Measurements from ENCODE around the gene PRRG2. TPM values are rescaled to one million over a fixed set of nuclear protein-coding genes. Genes with fewer than 3 reads are reported as not detected.

The PRRG2 gene
- total and polyA plus RNA-seq, 7 experiments from 2014 or later, result 0.30 to 2.9 (median 0.54) TPM; not detected in 1

DNA sequence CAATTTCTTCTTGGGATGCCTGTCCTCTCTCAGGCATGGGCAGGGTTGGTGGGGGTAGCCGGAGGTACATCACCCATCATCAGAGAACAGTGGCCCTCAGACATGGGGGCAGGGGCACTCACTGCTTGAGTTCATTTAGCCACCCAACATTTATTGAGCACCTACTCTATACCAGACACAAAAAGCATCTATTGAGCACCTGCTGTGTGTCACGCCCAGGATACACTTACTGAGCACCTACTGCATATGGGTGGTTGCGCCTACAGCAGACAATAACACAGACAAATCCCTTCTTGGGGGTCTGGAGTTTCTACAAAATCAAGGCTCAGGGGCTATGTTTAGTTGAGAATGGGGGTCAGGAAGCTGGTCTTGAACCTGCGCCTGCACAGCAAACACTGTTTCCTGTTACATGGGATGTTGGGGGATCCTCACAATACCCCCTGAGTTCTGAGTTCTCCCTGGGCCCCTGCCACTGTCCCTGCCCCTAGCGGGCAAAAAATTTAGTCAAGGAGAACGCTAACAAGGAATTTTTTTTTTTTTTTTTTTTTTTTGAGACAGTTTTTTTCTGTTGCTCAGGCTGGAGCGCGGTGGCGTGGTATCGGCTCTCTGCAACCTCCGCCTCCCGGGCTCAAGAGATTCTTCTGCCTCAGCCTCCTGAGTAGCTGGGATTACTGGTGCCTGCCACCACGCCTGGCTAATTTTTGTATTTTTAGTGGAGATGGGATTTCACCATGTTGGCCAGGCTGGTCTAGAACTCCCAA, 41.7 kb upstream of the PRRG2 start:
- ChIA-PET CTCF (no interaction called here), POLR2A (interaction anchor here (1.3 to 1.5 kb wide), 3 partner anchors 10 to 22 kb away, joined by 3 to 5 read pairs (median 3); partner anchors contain the start of gene RCN3)
- H3K36me3 ChIP-seq (ENCODE audit: control insufficient read depth in 2 of 3, insufficient read depth in 3 of 3, low read length in 3 of 3), result peaks cover 0 to 3% (median 0%) of the 10 kb centered on the region in 3 experiments
- intact Hi-C loops (cut with micrococcal nuclease), result no loop called here
- H3K27ac ChIP-seq (ENCODE audit: low read depth, low read length), result no peak overlapping the region
- H3K27me3 ChIP-seq (ENCODE audit: control insufficient read depth in 2 of 2, insufficient read depth in 2 of 2, low read length in 2 of 2), result no peaks in the 10 kb centered on the region
- peaks cover 0 to 2% (median 0%) of the 10 kb centered on the region in 5 donors for H3K27me3 Mint-ChIP-seq
- DNase-seq, result no peak
- H3K4me3 Mint-ChIP-seq, result no peak overlapping the region
- H3K4me1 Mint-ChIP-seq, result peaks cover 21 to 39% (median 25%) of the 10 kb centered on the region in 7 donors
- no peak overlapping the region for H3K27ac Mint-ChIP-seq
- no peaks in the 10 kb centered on the region for H3K9me3 ChIP-seq (ENCODE audit: control insufficient read depth in 2 of 3, low read length in 3 of 3)
- ATAC-seq, result no peak
- no peaks in the 10 kb centered on the region for H3K9me3 Mint-ChIP-seq
- no peak overlapping the region for H3K4me3 ChIP-seq (ENCODE audit: low read length)
- peaks cover 0 to 6% (median 5%) of the 10 kb centered on the region in 5 donors for H3K36me3 Mint-ChIP-seq
- peaks cover 10 to 15% of the 10 kb centered on the region in 2 donors for H3K4me1 ChIP-seq (ENCODE audit: control insufficient read depth in 2 of 2, insufficient read depth in 2 of 2, low read length in 2 of 2)

DNA sequence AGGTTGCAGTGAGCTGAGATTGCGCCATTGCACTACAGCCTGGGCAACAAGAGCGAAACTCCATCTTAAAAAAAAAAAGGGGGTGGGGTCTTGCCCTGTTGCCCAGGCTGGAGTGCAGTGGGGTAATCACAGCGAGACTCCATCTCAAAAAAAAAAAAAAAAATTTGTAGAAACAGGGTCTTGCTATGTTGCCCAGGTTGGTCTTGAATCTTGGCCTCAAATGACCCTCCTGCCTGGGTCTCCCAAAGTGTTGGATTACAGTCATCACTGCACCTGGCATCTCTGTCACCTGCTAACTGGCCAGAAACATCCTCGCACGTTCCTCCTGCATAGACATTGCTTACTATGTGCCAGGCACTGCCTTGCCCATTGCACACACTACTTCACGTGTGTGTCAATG, 39.2 kb upstream of the PRRG2 start:
- H3K4me3 ChIP-seq (ENCODE audit: low read length), result no peak overlapping the region
- ChIA-PET POLR2A (interaction anchor here (1.1 kb wide), 1 partner anchor 13 kb away, joined by 4 read pairs; no protein-coding TSS in a partner anchor), CTCF (interaction anchor here (1.2 to 1.5 kb wide), 2 partner anchors 28 to 37 kb away, joined by 3 to 5 read pairs; no protein-coding TSS in a partner anchor)
- intact Hi-C loops (cut with micrococcal nuclease), result no loop called here
- peaks cover 3 to 11% of the 10 kb centered on the region in 2 donors for H3K4me1 ChIP-seq (ENCODE audit: control insufficient read depth in 2 of 2, insufficient read depth in 2 of 2, low read length in 2 of 2)
- peaks cover 0 to 3% (median 0%) of the 10 kb centered on the region in 5 donors for H3K27me3 Mint-ChIP-seq
- peaks cover 0 to 6% (median 5%) of the 10 kb centered on the region in 5 donors for H3K36me3 Mint-ChIP-seq
- H3K9me3 Mint-ChIP-seq, result no peaks in the 10 kb centered on the region
- H3K4me3 Mint-ChIP-seq, result no peak overlapping the region
- DNase-seq, result no peak
- H3K9me3 ChIP-seq (ENCODE audit: control insufficient read depth in 2 of 3, low read length in 3 of 3), result no peaks in the 10 kb centered on the region
- H3K27ac ChIP-seq (ENCODE audit: low read depth, low read length), result no peak overlapping the region
- peaks cover 0 to 3% (median 0%) of the 10 kb centered on the region in 3 experiments for H3K36me3 ChIP-seq (ENCODE audit: control insufficient read depth in 2 of 3, insufficient read depth in 3 of 3, low read length in 3 of 3)
- no peak overlapping the region for H3K27ac Mint-ChIP-seq
- H3K27me3 ChIP-seq (ENCODE audit: control insufficient read depth in 2 of 2, insufficient read depth in 2 of 2, low read length in 2 of 2), result no peaks in the 10 kb centered on the region
- ATAC-seq, result no peak
- peaks cover 16 to 36% (median 21%) of the 10 kb centered on the region in 7 donors for H3K4me1 Mint-ChIP-seq

DNA sequence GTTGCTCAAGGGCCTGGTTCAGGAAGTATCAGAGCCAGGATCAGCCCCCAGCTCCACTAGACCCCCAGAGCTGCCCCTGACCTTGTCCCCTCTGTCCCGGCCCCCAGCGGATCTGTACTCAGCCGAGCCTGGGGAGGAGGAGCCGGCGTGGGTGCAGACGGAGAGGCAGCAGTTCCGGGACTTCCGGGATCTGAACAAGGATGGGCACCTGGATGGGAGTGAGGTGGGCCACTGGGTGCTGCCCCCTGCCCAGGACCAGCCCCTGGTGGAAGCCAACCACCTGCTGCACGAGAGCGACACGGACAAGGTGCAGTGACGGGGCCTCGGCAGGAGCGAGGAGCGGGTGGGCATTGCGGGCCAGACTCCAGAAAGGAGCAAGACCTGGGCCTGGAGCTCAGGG, 38.7 kb upstream of the PRRG2 start:
- H3K27ac ChIP-seq (ENCODE audit: low read depth, low read length), result no peak overlapping the region
- peaks cover 0 to 3% (median 0%) of the 10 kb centered on the region in 3 experiments for H3K36me3 ChIP-seq (ENCODE audit: control insufficient read depth in 2 of 3, insufficient read depth in 3 of 3, low read length in 3 of 3)
- no peak overlapping the region for H3K4me3 ChIP-seq (ENCODE audit: low read length)
- intact Hi-C loops (cut with micrococcal nuclease), result no loop called here
- no peaks in the 10 kb centered on the region for H3K27me3 ChIP-seq (ENCODE audit: control insufficient read depth in 2 of 2, insufficient read depth in 2 of 2, low read length in 2 of 2)
- H3K4me3 Mint-ChIP-seq, result peak overlapping the region in 1 of 10 donors; percentile 48
- H3K36me3 Mint-ChIP-seq, result peaks cover 0 to 6% (median 5%) of the 10 kb centered on the region in 5 donors
- no peaks in the 10 kb centered on the region for H3K9me3 Mint-ChIP-seq
- ChIA-PET POLR2A (interaction anchor here (1.0 to 19.2 kb wide), 3 partner anchors 11 to 24 kb away, joined by 3 to 687 read pairs (median 4); partner anchors contain the start of gene RCN3), CTCF (interaction anchor here (0.6 to 1.9 kb wide), 2 partner anchors 27 to 28 kb away, joined by 4 to 7 read pairs; no protein-coding TSS in a partner anchor)
- ATAC-seq (no peak), DNase-seq (no peak)
- H3K9me3 ChIP-seq (ENCODE audit: control insufficient read depth in 2 of 3, low read length in 3 of 3), result no peaks in the 10 kb centered on the region
- peaks cover 21 to 41% (median 23%) of the 10 kb centered on the region in 7 donors for H3K4me1 Mint-ChIP-seq
- no peak overlapping the region for H3K27ac Mint-ChIP-seq
- peaks cover 0 to 3% (median 0%) of the 10 kb centered on the region in 5 donors for H3K27me3 Mint-ChIP-seq
- H3K4me1 ChIP-seq (ENCODE audit: control insufficient read depth in 2 of 2, insufficient read depth in 2 of 2, low read length in 2 of 2), result peaks cover 8 to 17% of the 10 kb centered on the region in 2 donors

DNA sequence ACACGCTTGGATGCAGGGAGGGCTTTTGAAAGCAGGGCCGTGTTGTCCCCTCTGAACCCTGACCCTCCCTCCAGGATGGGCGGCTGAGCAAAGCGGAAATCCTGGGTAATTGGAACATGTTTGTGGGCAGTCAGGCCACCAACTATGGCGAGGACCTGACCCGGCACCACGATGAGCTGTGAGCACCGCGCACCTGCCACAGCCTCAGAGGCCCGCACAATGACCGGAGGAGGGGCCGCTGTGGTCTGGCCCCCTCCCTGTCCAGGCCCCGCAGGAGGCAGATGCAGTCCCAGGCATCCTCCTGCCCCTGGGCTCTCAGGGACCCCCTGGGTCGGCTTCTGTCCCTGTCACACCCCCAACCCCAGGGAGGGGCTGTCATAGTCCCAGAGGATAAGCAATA, 38.1 kb upstream of the PRRG2 start:
- H3K27me3 ChIP-seq (ENCODE audit: control insufficient read depth in 2 of 2, insufficient read depth in 2 of 2, low read length in 2 of 2), result no peaks in the 10 kb centered on the region
- peaks cover 8 to 21% of the 10 kb centered on the region in 2 donors for H3K4me1 ChIP-seq (ENCODE audit: control insufficient read depth in 2 of 2, insufficient read depth in 2 of 2, low read length in 2 of 2)
- peaks cover 0 to 3% (median 0%) of the 10 kb centered on the region in 3 experiments for H3K36me3 ChIP-seq (ENCODE audit: control insufficient read depth in 2 of 3, insufficient read depth in 3 of 3, low read length in 3 of 3)
- intact Hi-C loops (cut with micrococcal nuclease), result no loop called here
- Mint-ChIP-seq H3K9me3 (no peaks in the 10 kb centered on the region), H3K27me3 (peaks cover 0 to 3% (median 0%) of the 10 kb centered on the region in 5 donors), H3K4me1 (peaks cover 21 to 47% (median 23%) of the 10 kb centered on the region in 7 donors), H3K36me3 (peaks cover 0 to 6% (median 5%) of the 10 kb centered on the region in 5 donors), H3K27ac (no peak overlapping the region), H3K4me3 (peak overlapping the region in 1 of 10 donors; percentile 48)
- ChIA-PET POLR2A (interaction anchor here (1.0 to 19.2 kb wide), 5 partner anchors 9 to 29 kb away, joined by 3 to 687 read pairs (median 4); partner anchors contain the start of gene RCN3), CTCF (interaction anchor here (0.7 to 1.9 kb wide), 2 partner anchors 26 to 28 kb away, joined by 3 to 7 read pairs; no protein-coding TSS in a partner anchor)
- no peak overlapping the region for H3K27ac ChIP-seq (ENCODE audit: low read depth, low read length)
- no peaks in the 10 kb centered on the region for H3K9me3 ChIP-seq (ENCODE audit: control insufficient read depth in 2 of 3, low read length in 3 of 3)
- no peak for ATAC-seq
- no peak overlapping the region for H3K4me3 ChIP-seq (ENCODE audit: low read length)
- no peak for DNase-seq

DNA sequence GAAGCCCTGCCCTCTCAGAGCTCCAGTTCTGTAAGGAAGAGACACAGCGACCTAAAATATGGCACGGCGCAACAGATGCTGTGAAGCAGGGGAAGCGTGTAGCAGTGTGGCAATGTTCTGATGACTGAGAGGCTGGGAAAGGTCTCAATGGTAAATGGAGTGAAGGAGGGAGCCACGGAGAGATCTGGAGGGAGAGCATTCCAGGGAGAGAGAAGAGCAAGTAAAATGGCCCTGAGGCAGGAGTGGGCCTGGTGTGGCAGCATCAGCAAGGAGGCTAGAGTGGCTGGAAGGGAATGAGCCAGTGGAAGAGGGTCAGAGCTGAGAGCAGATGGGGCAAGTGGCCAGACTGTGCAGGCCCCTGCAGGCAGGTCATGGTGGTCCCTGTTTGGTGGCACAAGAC, 37.0 kb upstream of the PRRG2 start:
- ChIA-PET POLR2A (interaction anchor here (0.9 to 19.2 kb wide), 5 partner anchors 10 to 36 kb away, joined by 3 to 687 read pairs (median 4); partner anchors contain the start of gene RCN3), CTCF (interaction anchor here (0.7 to 1.9 kb wide), 4 partner anchors 8 to 26 kb away, joined by 3 to 7 read pairs (median 5); partner anchors contain the start of gene RCN3)
- H3K4me3 Mint-ChIP-seq, result peak overlapping the region in 9 of 10 donors; percentile 33 to 76 (median 57)
- H3K4me3 ChIP-seq (ENCODE audit: low read length), result no peak overlapping the region
- no peaks in the 10 kb centered on the region for H3K36me3 ChIP-seq (ENCODE audit: control insufficient read depth in 2 of 3, insufficient read depth in 3 of 3, low read length in 3 of 3)
- peak overlapping the region; percentile 37 to 96 (median 84) for H3K27ac Mint-ChIP-seq
- no peaks in the 10 kb centered on the region for H3K9me3 Mint-ChIP-seq
- peaks cover 0 to 3% (median 0%) of the 10 kb centered on the region in 5 donors for H3K27me3 Mint-ChIP-seq
- intact Hi-C loops (cut with micrococcal nuclease), result no loop called here
- no peaks in the 10 kb centered on the region for H3K9me3 ChIP-seq (ENCODE audit: control insufficient read depth in 2 of 3, low read length in 3 of 3)
- no peaks in the 10 kb centered on the region for H3K27me3 ChIP-seq (ENCODE audit: control insufficient read depth in 2 of 2, insufficient read depth in 2 of 2, low read length in 2 of 2)
- no peak overlapping the region for H3K27ac ChIP-seq (ENCODE audit: low read depth, low read length)
- H3K4me1 Mint-ChIP-seq, result peaks cover 26 to 58% (median 35%) of the 10 kb centered on the region in 7 donors
- H3K36me3 Mint-ChIP-seq, result peaks cover 0 to 6% (median 5%) of the 10 kb centered on the region in 5 donors
- ATAC-seq (no peak), DNase-seq (no peak)
- peaks cover 12 to 32% of the 10 kb centered on the region in 2 donors for H3K4me1 ChIP-seq (ENCODE audit: control insufficient read depth in 2 of 2, insufficient read depth in 2 of 2, low read length in 2 of 2)

DNA sequence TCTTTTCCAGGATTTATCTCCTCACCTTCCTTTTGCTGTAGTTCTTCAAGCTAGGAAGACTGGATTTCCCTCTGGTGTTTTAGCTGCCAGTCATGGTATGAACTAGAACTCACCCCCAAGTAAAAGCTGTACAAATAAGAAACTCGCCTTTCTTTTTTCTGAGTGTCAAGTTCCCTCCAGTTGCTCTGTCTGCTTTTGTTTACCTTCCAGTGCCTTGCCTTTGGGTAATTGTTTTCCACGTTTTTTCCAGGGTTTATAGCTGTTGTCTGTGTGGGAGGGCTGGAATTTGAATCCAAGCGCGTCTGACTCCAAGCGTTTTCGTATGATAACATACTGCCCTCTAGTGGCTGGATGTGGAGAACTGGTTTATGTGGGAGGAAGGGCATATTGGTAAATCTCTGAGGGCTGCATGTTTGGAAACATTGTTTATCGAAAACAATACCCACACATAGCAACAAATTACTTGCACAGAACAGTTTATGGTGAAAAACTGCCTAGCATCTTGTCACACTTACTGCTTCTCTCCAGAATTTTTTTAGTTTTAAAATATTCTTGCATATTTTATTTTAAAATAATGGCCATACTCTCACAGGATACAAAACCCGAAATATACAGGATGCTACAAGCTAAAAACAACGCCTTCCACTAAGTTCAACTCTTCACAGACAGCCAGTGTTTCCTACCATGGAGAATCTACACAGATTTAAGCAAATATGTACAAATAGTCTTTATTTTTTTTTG, 34.1 kb upstream of the PRRG2 start:
- Histone ChIP-seq H3K9me3 (ENCODE audit: control insufficient read depth in 2 of 3, low read length in 3 of 3) (no peaks in the 10 kb centered on the region), H3K36me3 (ENCODE audit: control insufficient read depth in 2 of 3, insufficient read depth in 3 of 3, low read length in 3 of 3) (no peaks in the 10 kb centered on the region), H3K27me3 (ENCODE audit: control insufficient read depth in 2 of 2, insufficient read depth in 2 of 2, low read length in 2 of 2) (no peaks in the 10 kb centered on the region), H3K4me1 (ENCODE audit: control insufficient read depth in 2 of 2, insufficient read depth in 2 of 2, low read length in 2 of 2) (peaks cover 17 to 60% of the 10 kb centered on the region in 2 donors), H3K4me3 (ENCODE audit: low read length) (peak overlapping the region; percentile 30), H3K27ac (ENCODE audit: low read depth, low read length) (peak overlapping the region; percentile 46)
- ATAC-seq (peak; percentile 92), DNase-seq (peak in 8 of 9 donors; percentile 62 to 82 (median 78))
- H3K27ac Mint-ChIP-seq, result peak overlapping the region; percentile 76 to 99 (median 91)
- H3K9me3 Mint-ChIP-seq, result no peaks in the 10 kb centered on the region
- H3K4me1 Mint-ChIP-seq, result peaks cover 29 to 81% (median 48%) of the 10 kb centered on the region in 7 donors
- ChIA-PET POLR2A (interaction anchor here (0.6 to 19.2 kb wide), 12 partner anchors 10 to 1224 kb away, joined by 3 to 687 read pairs (median 4); no protein-coding TSS in a partner anchor), CTCF (interaction anchor here (0.7 to 10.2 kb wide), 16 partner anchors 9 to 132 kb away, joined by 3 to 231 read pairs (median 5); partner anchors contain the start of genes NOSIP and RCN3)
- peaks cover 0 to 12% (median 4%) of the 10 kb centered on the region in 5 donors for H3K36me3 Mint-ChIP-seq
- intact Hi-C loops (cut with micrococcal nuclease), result loop anchor here (1.0 to 2.0 kb wide), 6 partner anchors 9 to 73 kb away; partner anchors contain the start of gene FLT3LG (in 2 of the 2)
- H3K27me3 Mint-ChIP-seq, result peaks cover 0 to 3% (median 0%) of the 10 kb centered on the region in 5 donors
- H3K4me3 Mint-ChIP-seq, result peak overlapping the region; percentile 78 to 94 (median 84)

Measured in naive thymus-derived CD4-positive, alpha-beta T cell (primary cell).